GM12878 (cell line): ENCODE measurements around the gene ICAM2.
"Not testable (repeated sequence)": the region's sequence is repeated elsewhere in the genome, so short reads cannot be mapped to it uniquely, and the experiment has no call there.

ENCODE experiments used
- BCLAF1 ChIP-seq: fragments of 450-650 bp; IDR thresholded peaks from 2 replicates; pipeline ENCODE4 v1.6.1; 2017; ENCODE audit warnings: antibody characterized with exemption, mild to moderate bottlenecking, moderate library complexity
- CEBPZ ChIP-seq: fragments of 150-350 bp; IDR thresholded peaks from 2 replicates; pipeline ENCODE4 v1.6.1; 2016; ENCODE audit warnings: low read depth, low read length
- CHD2 ChIP-seq: IDR thresholded peaks from 2 replicates; pipeline ENCODE4 v1.6.1; 2011; ENCODE audit warnings: low read depth, low read length, improper control_type of control experiment, borderline replicate concordance
- CTCF ChIP-seq, 3 experiments: IDR thresholded peaks in 2 of 3; conservative IDR thresholded peaks in 1 of 3; 2 replicates each; pipeline ENCODE4 v1.5.1; 2011; ENCODE audit warnings: low read depth in 3 of 3, low read length in 3 of 3, mild to moderate bottlenecking in 3 of 3, control low read depth in 2 of 3, moderate library complexity in 2 of 3, inconsistent platforms in 1 of 3, mixed read lengths in 1 of 3; ENCODE audit not compliant: control insufficient read depth in 2 of 3, insufficient read depth in 1 of 3; ENCODE audit errors: extremely low read depth in 1 of 3
- FOS ChIP-seq: IDR thresholded peaks from 3 replicates; pipeline ENCODE4 v1.6.1; 2011; ENCODE audit warnings: borderline replicate concordance; ENCODE audit not compliant: insufficient read length; ENCODE audit errors: extremely low read depth
- MYC ChIP-seq: IDR thresholded peaks from 2 replicates; pipeline ENCODE4 v1.6.1; 2011; ENCODE audit warnings: mild to moderate bottlenecking, low read length, moderate library complexity, inconsistent platforms; ENCODE audit not compliant: insufficient read depth, insufficient replicate concordance, insufficient read length, severe bottlenecking
- NRF1 ChIP-seq: conservative IDR thresholded peaks from 2 replicates; pipeline ENCODE4 v1.6.1; 2011; ENCODE audit warnings: mild to moderate bottlenecking, low read depth, low read length, improper control_type of control experiment
- POLR2AphosphoS5 ChIP-seq: IDR thresholded peaks from 2 replicates; pipeline ENCODE4 v1.6.1; 2011; ENCODE audit warnings: mild to moderate bottlenecking, low read length, inconsistent platforms
- SMC3 ChIP-seq: IDR thresholded peaks from 2 replicates; pipeline ENCODE4 v1.6.1; 2011; ENCODE audit warnings: low read length, improper control_type of control experiment, borderline replicate concordance
- SP1 ChIP-seq: IDR thresholded peaks from one replicate; pipeline ENCODE4 v1.6.1; 2011; ENCODE audit warnings: low read depth, low read length
- SUZ12 ChIP-seq: fragments of 200-600 bp; sonication (generic); IDR thresholded peaks from one replicate; pipeline ENCODE4 v1.6.1; 2018; ENCODE audit warnings: antibody characterized with exemption, mild to moderate bottlenecking; ENCODE audit not compliant: unreplicated experiment
- TARDBP ChIP-seq: IDR thresholded peaks from 2 replicates; pipeline ENCODE4 v1.6.1; 2016; ENCODE audit warnings: borderline replicate concordance
- ZBTB33 ChIP-seq: fragments of 450-650 bp; IDR thresholded peaks from 2 replicates; pipeline ENCODE4 v1.6.1; 2017; ENCODE audit warnings: mild to moderate bottlenecking

GRCh38 chr17:64007089-64007837 lies 13.2 kb downstream of the ICAM2 start:
- TF ChIP-seq MYC; ZBTB33; CTCF (IDR thresholded peaks at IDR 0.05 in 2 of 3, conservative IDR thresholded peaks at IDR 0.05 in 1 of 3; ENCODE audit: control insufficient read depth in 2 of 3, extremely low read depth in 1 of 3, insufficient read depth in 1 of 3, low read depth in 3 of 3, low read length in 3 of 3); CEBPZ; POLR2AphosphoS5; CHD2; TARDBP; NRF1; FOS; SUZ12; SP1; BCLAF1; SMC3: not testable (repeated sequence)
